ENCODE measurements around the gene TMEM114.

- TF ChIP-seq CTCF (IDR thresholded peaks at IDR 0.05) (no peak), ZFX (IDR thresholded peaks at IDR 0.05; ENCODE audit: borderline replicate concordance) (no peak)
These were observed 9.9 kb upstream of the TMEM114 start for GRCh38 chr16:8600144-8600775.
